T follicular helper cell (primary cell): Measurements from ENCODE around the gene SYT7.

Source experiments
- DNase-seq: peaks from one replicate; pipeline ENCODE4 v3.0.0-alpha.2; 2020; ENCODE audit warnings: low read depth

The SYT7 gene

DNA sequence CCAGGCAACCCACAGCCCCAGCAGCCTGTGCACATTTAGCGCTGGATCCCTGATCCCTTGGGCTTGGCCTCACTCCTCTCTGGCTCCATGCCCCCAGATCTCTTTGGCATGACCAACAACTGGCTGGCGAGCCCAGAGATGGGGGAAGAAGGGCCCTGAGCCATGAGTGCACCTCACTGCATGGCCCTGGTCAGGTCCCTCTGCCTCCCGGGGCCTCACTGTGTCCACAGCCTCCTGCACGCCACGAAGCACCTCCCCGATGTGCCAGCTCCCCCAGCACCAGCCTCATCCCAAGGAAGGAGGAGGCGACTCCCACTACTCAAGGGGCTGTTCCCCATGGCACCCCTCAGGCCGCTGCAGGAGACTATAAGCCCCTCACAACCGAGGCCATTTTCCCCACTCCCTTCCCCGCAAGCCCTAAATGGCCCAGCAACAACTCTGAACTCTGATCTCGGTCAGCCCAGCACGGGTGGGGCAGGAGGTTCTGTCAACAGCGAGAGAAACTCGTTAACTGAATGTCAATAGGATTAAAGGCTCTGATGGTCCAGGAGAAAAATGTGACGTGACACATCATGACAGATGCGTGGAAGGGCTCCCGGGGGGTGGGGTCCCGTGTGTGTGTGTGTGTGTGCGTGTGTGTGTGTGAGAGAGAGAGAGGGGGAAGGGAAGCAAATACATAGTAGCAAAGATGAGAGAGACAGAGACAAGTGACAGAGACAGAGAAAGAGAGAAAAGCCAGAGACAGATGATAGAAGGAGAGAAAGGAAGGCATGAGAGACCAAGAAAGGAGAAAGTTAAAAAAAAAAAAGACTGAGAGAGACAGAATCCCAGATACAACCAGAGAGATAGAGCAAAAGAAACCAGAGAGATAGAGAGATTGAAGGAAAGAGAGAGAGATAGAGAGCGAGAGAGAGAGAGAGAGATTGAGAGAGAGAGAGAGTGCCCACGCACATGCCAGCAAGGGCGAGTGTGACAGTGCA lies 28.4 kb upstream of the SYT7 start:
- DNase-seq: no peak

DNA sequence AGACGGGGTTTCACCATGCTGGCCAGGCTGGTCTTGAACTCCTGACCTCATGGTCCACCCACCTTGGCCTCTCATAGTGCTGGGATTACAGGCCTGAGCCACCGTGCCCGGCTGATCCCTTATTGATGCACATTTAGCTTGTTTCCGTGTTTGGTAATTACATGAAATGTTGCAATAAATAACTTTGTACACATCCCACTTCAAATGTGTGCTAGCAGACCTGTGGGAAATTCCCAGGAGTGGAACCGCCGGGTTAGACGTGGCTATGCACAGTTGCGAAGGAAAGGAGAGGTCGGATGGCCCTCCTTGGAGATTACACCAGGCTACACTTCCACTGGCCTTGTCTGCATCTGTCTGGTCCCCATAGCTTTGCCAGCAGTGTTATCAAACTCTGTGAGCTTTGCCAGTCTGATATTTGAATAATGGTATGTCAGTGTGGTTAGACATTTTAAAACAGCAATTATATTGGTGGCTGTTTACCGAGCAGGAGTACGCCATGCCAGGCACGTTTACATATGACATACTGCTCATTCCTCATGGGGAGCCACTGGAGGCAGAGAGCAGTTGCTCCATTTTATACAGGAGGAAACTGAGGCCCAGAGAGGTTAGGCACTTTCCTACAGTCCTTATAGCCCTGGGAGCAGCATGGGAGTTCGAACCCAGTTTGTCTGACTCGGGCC lies 27.2 kb upstream of the SYT7 start:
- DNase-seq: no peak

DNA sequence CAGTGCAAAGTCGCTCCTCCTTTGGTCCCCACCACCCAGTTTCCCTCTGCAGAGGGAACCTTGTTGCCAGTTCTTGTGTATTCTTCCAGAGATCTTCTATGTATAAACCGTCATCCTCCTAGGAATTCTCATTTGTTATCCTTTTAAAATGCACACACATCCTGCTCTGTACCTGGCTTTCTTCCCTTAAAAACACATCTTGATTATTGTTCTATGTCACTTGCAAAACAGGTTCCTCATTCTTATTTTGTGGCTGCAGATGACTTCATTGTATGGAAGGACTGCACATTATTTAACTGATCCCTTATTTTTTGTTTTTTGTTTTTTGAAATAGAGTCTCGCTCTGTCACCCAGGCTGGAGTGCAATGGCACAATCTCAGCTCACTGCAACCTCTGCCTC lies 26.6 kb upstream of the SYT7 start:
- DNase-seq: no peak

DNA sequence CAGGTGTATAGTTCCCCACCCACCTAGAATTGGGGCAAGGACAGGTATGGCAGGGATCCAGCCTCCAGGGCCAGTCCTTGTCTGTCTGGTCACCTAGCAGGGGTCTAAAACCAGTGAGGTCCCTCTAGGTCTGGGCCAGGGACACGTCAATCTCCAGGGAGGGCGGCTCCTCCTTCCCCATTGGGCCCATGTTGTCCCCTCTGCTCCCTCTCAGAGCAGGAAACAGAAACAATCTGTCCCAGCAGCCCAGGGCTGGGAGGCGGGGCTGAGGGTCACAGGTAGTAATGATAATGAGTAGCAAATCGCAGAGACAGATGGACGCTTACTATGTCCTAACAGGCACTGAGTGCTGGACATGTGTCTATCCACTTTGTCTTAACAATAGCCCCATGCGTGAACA lies 22.8 kb upstream of the SYT7 start:
- DNase-seq: no peak

DNA sequence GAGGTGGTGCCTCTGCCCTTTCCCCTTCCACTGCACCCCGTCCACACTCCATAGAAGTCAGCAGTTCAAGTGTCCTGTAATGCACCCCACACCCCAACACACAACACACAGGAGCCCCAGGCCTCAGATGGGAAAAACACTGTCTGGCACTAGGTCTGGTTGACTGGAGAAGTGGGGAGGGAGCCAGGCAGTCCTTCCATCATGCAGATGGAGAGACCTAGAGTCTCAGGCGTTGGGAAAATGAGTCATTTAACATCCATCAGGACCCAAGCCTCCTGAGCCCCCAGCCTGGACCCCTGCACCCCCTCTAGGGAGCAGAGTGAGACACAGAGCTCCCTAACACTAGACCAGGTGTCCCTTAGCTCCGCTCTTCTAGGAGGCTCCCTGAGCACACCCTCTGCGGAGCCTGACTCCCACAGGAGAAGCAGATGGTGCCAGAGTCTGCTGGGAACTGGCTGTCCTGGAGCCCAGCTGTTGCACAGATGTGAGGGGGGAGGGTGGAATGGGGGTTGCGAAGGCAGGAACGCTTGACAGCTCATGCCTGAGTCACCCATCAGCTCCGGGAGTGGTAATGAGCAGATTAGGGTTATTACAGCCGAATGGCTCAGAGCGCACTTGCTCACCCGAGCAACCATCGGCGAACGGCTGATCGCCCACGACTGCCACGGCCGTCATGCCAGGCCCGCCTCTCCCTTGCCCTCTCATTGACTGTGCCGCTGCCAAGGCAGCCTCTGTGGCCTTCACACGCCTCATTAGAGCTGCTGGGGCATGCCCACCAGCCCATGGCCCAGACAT lies 22.1 kb upstream of the SYT7 start:
- no peak for DNase-seq

DNA sequence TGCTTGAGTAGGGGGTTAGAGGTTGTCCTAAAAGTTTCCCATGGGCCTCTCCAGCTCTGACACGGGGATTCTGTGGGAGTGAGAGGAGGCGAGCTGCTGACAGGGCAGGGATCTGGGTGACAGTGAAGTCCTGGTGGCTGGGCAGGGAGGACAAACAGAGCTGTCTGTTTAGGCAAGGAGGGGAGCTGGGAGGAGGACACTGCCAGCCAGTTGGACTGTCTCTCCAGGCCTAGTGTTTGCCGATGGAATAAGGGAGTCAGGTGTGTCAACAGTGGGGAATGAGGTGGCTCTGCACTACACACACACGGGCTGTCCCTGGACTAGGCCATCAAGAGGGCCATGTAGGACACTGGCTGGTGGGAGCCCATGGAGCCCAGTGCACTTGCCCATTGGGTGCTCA lies 20.6 kb upstream of the SYT7 start:
- DNase-seq: no peak

DNA sequence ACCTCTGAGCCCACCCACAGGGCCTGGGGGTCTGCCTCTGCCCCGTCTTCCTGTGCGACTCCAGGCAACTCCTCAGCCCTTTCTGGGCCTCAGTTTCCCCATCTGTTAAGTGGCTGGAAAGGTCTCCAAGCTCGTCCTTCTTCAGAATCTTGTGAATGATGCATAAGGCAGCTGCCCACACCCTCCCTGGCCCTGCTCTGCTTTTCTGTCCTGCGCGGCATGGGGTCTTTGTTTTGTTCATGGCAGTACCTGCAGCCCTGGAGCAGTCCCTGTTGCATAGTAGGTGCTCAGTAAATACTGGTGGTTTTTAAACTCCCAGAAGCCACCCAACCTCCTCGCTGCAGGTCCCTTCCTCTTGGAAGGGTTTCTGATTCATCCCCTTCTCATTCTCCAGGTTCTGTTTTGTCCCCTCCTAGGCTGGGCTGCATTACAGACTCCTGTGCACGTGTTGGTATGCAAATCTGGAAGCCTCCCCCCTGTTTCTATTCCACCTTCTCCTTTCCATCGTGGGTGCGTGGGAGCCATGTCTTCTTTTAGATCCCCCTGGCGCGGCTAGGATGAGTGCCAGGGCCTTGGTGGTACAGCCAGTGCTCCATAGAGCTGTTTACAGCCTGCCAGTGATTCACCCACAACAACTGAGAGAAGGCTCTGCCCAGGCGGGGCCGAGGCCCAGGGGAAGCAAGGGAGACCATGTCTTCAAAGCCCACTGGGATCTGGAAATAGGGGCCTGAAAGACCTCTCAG lies 19.3 kb upstream of the SYT7 start:
- DNase-seq: no peak

DNA sequence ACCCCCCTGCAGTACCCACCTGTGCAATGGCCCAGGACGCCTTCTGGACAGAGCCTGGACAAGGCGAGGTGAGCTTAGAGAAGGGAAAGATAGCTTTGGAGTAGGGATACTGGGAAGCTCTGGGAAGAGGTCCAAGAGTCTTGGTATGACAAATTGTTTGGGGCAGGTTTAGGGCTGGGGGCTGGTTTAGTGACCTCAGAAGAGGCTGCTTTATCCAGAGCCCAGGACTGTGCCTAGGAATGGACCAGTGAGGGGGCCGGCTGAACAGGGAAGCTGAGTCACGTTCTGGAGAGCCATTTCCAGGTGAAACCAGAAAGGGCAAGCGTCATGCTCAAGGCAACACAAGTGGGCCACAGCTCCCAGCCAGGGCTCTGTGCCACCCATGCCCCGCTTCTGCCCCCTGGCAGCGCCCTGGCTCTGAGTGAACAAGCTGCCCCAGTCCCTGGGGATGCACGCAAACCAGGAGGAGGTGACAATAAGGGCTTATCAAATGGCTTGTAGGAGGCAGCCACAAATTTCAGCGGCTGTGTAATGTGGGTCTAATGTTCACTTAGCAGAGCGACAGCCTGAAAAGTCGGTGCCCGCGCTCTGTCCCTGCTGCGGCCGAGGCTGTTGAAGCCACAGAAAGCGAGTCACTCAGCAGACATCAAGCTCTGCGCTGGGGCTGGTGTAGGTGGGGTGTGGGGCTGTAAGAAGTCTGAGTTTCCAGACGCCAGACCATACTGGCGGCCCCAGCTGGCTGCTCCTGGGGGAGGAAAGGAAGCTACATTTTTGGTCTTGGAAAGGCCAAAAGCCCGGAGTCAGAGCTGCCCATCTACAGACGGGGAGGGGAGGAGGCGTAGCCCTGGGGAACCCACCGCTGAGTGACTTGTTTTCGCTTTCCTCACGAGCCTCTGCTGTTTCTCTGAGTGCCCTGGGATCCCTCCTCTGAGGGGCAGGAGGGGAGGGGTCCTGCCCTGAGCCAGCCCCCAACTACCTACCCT lies 18.3 kb upstream of the SYT7 start:
- no peak for DNase-seq

DNA sequence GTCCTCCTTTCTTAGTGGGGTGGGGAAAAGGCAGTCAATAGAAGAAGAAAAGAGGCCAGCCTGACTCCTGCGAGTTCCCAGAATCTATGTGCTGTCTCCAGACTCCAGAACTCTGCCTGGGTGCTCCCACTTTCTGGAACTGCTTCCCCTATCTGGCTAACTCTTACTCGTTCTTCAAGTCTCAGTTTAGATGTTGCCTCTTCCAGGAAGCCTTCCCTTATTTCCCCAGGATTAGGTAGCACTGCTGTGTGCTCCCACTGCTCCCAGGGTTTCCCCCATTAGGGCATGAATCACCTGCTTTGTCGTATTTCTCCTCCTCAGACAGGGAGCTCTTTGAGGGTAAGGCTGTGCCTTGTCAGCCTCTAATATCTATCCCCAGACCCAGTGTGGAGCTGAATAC lies 17.5 kb upstream of the SYT7 start:
- DNase-seq: no peak

DNA sequence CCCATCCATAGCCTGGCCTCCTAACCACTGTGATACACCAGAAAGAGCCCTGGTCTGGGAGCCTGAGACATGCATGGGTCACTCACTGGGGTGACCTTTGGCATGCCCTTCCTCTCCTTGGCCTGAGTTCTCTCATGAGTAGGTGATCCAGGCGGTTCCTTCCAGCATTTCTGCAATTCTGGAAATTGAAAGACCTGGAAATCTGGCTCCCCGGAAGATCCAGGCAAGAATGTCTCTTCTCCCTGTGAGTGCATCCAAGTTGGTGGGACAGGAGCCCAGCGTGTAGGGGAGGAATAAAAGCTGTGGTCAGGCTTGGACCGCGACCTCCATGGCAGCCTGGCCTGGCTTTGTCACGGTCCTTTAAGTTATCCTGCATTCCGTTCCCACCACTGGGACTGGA lies 16.1 kb upstream of the SYT7 start:
- DNase-seq: no peak

DNA sequence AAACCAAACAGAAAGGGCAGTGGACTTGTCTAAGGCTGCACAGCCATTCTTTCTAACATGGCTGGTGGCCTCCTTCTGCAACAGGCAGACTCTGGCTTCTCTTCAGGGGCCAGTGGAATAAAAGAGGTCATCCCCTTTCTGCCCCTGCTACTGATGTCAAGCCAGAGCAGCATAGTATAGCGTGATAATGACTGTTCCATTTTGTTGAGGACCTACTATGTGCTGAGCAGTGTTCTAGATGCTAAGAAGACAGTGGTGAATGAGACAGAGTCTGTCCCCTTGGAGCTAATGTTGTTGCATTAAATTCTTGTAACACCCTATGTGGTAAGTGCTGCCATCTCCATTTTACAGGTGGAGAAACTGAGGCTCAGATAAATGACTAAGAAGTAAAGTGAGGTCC lies 15.7 kb upstream of the SYT7 start:
- DNase-seq: no peak

DNA sequence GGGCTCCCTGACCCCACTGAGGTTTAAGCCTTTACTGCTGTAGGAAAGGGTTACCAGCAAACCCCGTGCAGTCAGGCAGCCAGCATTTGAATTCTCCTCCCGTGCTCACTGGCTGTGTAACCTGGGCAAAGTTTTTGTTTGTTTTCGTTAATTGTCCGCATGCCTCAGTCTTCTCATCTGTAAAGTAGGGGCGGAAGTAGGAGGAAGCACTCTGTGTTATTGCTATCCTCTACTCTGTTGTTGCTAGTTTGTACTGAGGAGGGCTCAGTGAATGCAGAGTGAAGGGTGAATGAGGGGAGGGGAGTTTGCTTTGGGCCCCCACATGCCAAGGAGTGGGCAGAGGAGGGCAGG lies 14.0 kb upstream of the SYT7 start:
- DNase-seq: no peak

DNA sequence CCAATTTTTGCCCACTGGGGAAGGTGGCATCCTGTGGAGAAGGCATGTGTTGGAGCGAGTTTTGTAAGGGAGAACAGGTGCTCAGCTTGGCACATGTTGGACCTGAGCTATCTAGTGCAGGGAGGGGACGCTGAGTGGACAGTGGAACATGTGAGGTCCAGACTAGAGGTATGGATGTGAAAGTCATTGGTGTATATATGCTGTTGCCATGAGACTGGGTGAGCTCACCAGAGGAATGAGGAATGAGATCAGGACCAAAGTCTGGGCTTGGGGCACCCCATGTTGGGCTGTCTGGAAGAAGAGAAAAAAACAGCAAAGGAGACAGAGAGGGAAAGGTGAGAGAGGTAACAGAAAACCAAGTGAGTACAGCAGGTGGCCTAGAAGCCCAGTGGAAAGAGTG lies 12.3 kb upstream of the SYT7 start:
- DNase-seq: no peak

DNA sequence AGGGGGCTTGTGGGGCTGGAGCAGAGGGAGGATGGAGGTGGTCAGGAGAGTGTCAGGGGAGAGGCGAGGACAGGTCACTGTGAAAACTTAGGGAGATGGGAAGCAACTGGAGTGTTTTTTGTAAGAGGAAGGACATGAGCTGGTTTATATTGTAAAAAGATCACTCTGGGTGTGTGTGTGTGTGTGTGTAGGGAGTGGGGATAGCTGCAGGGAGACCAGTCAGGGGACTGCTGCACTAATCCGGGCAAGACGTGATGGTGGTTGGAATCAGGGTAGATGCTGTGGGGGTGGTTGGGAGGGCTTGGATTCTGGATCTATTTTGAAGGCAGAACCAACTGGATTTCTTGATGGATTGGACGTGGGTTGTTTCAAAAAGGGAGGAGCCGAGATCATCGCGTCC lies 11.3 kb upstream of the SYT7 start:
- DNase-seq: no peak

DNA sequence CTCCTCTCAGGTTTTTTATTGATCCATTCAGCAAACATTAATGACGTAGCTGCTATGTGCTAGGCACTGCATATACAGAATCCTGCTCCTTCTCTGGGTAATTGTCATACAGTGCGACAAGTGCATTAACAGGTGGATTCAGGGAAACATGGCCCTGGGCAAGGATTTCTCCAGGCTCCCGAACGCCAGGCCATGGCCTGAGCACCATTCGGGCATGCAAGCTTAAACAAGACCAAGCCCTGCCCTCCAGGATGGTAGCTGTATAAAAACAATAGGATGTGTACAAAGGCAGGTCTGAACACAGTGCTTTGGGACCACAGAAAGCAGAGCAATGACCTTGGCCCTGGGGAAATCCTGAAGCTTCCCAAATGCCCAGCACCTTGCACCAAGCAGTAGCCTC lies 9.1 kb upstream of the SYT7 start:
- DNase-seq: no peak

DNA sequence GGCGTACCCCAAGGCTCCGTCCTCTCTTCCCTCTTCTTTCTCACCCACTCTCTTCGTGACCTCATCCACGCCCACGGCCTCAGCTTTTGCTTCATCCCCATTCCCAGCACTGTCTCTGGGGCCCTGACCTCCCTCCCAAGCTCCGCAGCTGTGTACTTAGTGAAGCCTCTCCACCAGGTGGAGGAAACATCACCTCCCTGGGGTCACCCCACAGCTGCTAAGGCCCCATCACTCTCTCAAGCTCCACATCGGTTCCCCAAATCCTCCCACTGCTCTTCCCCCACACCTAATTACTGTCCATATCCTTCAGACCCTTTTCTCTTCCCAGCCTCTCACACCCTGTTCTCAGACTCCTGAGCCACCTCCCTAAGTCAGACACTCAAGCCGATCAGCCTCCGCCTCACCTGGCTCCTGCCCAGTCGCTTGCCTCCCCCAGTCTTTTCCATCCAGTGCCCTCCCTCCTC lies 7.9 kb upstream of the SYT7 start:
- no peak for DNase-seq

DNA sequence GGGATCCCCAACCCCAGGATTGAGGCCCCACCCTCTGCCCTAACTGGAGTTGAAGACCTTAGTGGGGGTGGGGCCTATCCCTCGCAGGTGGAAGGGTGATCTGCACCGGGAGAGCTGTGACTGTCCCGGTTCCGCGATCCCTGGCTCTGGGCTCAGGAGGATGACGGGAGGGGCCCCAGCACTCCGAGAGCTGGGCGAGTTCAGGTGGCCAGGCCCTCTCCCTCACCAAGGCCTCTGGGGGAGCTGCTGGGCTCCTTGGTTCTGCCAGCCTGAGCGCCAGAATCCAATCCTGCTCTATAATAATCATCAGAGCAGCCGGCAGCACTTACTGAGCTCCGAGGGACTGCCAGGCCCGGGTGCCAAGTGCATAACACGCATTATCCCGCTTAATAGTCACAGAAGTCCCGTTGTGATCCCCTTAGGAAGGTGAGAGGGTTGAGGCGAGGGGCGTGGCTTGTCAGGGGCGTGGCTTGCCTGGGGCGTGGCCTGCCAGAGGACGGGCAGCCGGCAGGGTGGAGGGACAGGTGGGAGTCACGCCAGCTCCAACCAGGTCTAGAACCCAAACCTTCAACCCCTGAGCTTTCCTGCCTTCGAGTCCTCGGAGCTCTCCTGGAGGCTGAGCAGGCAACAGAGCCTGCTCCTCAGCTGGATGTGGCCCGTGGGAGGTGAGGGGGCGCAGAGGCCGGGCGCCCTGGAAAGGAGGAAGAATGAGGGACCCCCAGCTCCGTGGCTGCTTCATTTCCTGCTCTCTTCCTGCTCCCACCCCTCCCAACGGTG lies 7.3 kb upstream of the SYT7 start:
- peak; percentile 49 for DNase-seq

DNA sequence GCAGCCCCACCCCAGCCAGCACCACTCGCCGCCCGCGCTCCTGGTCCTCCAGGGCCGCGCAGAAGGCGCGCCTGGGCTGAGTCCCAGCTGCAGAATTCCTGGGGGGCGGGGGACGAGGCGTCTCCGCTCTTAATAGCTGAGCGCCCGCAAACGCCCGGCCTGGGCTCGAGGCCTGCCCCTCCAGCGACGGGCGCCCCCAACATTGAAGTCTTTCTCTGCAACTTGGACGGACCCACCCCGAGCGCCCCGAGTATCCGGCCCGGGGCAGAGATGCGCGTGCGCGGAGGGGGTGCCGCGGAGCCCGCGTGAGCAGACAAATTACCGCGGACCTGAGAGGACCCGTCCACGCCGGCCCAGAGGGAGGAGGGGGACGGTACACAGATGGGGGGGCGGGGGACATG lies 6.7 kb upstream of the SYT7 start:
- no peak for DNase-seq

DNA sequence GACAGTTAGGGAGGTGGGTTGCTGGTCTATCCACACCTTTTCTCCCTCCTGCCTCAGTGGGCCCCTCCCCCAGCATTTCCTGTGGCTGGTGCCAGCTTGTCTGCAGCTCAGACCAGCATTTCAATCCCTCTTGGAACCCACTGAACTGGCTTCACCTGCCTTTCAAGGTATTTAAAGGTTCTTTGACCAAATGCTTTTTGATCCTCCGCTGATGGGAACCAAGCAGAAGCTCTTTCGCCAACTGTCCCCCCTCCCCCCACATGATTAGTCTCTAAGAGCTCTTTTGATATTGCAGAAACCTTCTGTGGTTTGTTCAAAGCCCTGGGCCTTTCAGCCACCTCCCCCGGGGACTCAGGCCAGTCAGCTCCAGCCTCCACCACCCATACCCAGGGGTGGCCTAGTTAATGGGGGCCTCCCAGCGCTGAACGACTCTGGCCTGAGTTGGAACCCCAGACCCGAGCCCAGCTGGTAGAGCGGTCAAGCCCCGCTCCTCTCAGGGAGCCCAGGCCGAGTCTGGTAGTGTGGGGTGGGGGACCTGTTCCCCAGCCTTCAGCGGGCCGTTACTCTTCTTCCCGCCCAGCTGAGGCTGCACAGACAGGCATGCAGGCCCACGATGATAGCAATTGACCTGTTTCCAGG lies 6.0 kb upstream of the SYT7 start:
- no peak for DNase-seq
